RWPE2 (cell line): Measurements from ENCODE around the gene MLIP.

Experiments
- ATAC-seq: fragments of 200-7000 bp; cut with Tn5 transposase; 3 replicates; pipeline ENCODE4 v1.9.1; 2021; ENCODE audit warnings: low read depth
- DNase-seq: peaks from one replicate; pipeline ENCODE4 v3.0.0-alpha.2; 2020; ENCODE audit warnings: low spot score
- H3K27ac ChIP-seq: fragments of 450-650 bp; 2 replicates; pipeline ENCODE4 v1.5.1; 2017; ENCODE audit warnings: mild to moderate bottlenecking; ENCODE audit not compliant: poor library complexity, severe bottlenecking
- H3K27me3 ChIP-seq: fragments of 250-450 bp; sonication (Bioruptor Pico); 2 replicates; pipeline ENCODE4 v1.5.1; 2021; ENCODE audit warnings: mild to moderate bottlenecking, moderate library complexity; ENCODE audit not compliant: insufficient read depth, poor library complexity, severe bottlenecking
- H3K36me3 ChIP-seq: fragments of 250-450 bp; sonication (Bioruptor Pico); 2 replicates; pipeline ENCODE4 v1.5.1; 2020; ENCODE audit warnings: low read depth, mild to moderate bottlenecking, moderate library complexity
- H3K4me1 ChIP-seq: fragments of 250-450 bp; sonication (Bioruptor Pico); 2 replicates; pipeline ENCODE4 v1.5.1; 2021; ENCODE audit warnings: mild to moderate bottlenecking, moderate library complexity; ENCODE audit not compliant: insufficient read depth, poor library complexity, severe bottlenecking
- H3K4me3 ChIP-seq: fragments of 250-450 bp; sonication (Bioruptor Pico); 2 replicates; pipeline ENCODE4 v1.5.1; 2021; ENCODE audit warnings: mild to moderate bottlenecking, moderate library complexity; ENCODE audit not compliant: severe bottlenecking
- H3K9me3 ChIP-seq: fragments of 250-450 bp; sonication (Bioruptor Pico); 2 replicates; pipeline ENCODE4 v1.5.1; 2021; ENCODE audit warnings: mild to moderate bottlenecking, moderate library complexity; ENCODE audit not compliant: severe bottlenecking
- CTCF ChIP-seq: fragments of 450-650 bp; IDR thresholded peaks from one replicate; pipeline ENCODE4 v1.5.1; 2017; ENCODE audit warnings: mild to moderate bottlenecking, moderate library complexity; ENCODE audit not compliant: poor library complexity, severe bottlenecking

MLIP gene

GRCh38 chr6:54133186-54133585, 21.9 kb downstream of the MLIP start:
- peaks cover 5% of the 10 kb centered on the region for H3K4me1 ChIP-seq
- no peak for DNase-seq
- no peak overlapping the region for H3K27ac ChIP-seq
- TF ChIP-seq CTCF, result no peak
- no peaks in the 10 kb centered on the region for H3K27me3 ChIP-seq
- H3K4me3 ChIP-seq, result no peak overlapping the region
- no peaks in the 10 kb centered on the region for H3K36me3 ChIP-seq
- H3K9me3 ChIP-seq, result no peaks in the 10 kb centered on the region
- ATAC-seq, result no peak

GRCh38 chr6:54134935-54135334, 23.7 kb downstream of the MLIP start:
- H3K4me3 ChIP-seq, result no peak overlapping the region
- ATAC-seq (no peak), DNase-seq (no peak)
- H3K4me1 ChIP-seq, result peaks cover 5% of the 10 kb centered on the region
- H3K36me3 ChIP-seq, result no peaks in the 10 kb centered on the region
- no peak overlapping the region for H3K27ac ChIP-seq
- no peaks in the 10 kb centered on the region for H3K27me3 ChIP-seq
- H3K9me3 ChIP-seq, result no peaks in the 10 kb centered on the region
- no peak for TF ChIP-seq CTCF

GRCh38 chr6:54135665-54136369, 24.6 kb downstream of the MLIP start:
- DNase-seq (no peak), ATAC-seq (no peak)
- H3K27ac ChIP-seq, result no peak overlapping the region
- TF ChIP-seq CTCF, result no peak
- H3K36me3 ChIP-seq, result no peaks in the 10 kb centered on the region
- H3K27me3 ChIP-seq, result no peaks in the 10 kb centered on the region
- no peaks in the 10 kb centered on the region for H3K9me3 ChIP-seq
- no peak overlapping the region for H3K4me3 ChIP-seq
- peaks cover 5% of the 10 kb centered on the region for H3K4me1 ChIP-seq

- Histone ChIP-seq H3K4me3 (no peak overlapping the region), H3K4me1 (peaks cover 5% of the 10 kb centered on the region), H3K27me3 (no peaks in the 10 kb centered on the region), H3K36me3 (no peaks in the 10 kb centered on the region), H3K9me3 (no peaks in the 10 kb centered on the region), H3K27ac (no peak overlapping the region)
- no peak for TF ChIP-seq CTCF
- DNase-seq (no peak), ATAC-seq (no peak)
These were observed 27.6 kb downstream of the MLIP start for GRCh38 chr6:54138795-54139194.

GRCh38 chr6:54140811-54141210, 29.6 kb downstream of the MLIP start:
- no peaks in the 10 kb centered on the region for H3K9me3 ChIP-seq
- no peak overlapping the region for H3K4me3 ChIP-seq
- ATAC-seq, result no peak
- H3K27ac ChIP-seq, result no peak overlapping the region
- H3K27me3 ChIP-seq, result no peaks in the 10 kb centered on the region
- H3K4me1 ChIP-seq, result peaks cover 1% of the 10 kb centered on the region
- no peak for DNase-seq
- TF ChIP-seq CTCF, result no peak
- H3K36me3 ChIP-seq, result no peaks in the 10 kb centered on the region
